Omental fat pad (tissue), 4 donors: ENCODE measurements around the gene FAIM2. TPM values are rescaled to one million over a fixed set of nuclear protein-coding genes. Genes with fewer than 3 reads are reported as not detected.

Experiments
- ATAC-seq: fragments of 150-250 bp; one replicate; pipeline ENCODE4 v1.9.1; 2016; ENCODE audit warnings: mild to moderate bottlenecking, moderate library complexity; ENCODE audit not compliant: low FRiP score
- DNase-seq: peaks from one replicate; pipeline ENCODE4 v3.0.0-alpha.2; 2019; ENCODE audit warnings: low spot score
- total RNA-seq, 4 donors: library from RNA; depleted of rRNA; stranded (reverse); fragments of >200 nt; gene quantifications; one replicate each; pipeline ENCODE4 v1.1.0, GENCODE V29; 2016
- TF ChIP-seq, protein P1 (sequence below), 3 donors: fragments of 450-650 bp; IDR thresholded peaks; one replicate each; pipeline ENCODE4 v1.5.1; 2016 to 2017; ENCODE audit warnings: antibody characterized with exemption in 3 of 3, mild to moderate bottlenecking in 3 of 3, moderate library complexity in 2 of 3

Gene FAIM2
- total RNA-seq, 4 donors from 2014 or later: 0.36 to 6.1 (median 3.1) TPM

GRCh38 chr12:49920241-49920914, 16.7 kb upstream of the FAIM2 start:
- TF ChIP-seq, protein P1, sequence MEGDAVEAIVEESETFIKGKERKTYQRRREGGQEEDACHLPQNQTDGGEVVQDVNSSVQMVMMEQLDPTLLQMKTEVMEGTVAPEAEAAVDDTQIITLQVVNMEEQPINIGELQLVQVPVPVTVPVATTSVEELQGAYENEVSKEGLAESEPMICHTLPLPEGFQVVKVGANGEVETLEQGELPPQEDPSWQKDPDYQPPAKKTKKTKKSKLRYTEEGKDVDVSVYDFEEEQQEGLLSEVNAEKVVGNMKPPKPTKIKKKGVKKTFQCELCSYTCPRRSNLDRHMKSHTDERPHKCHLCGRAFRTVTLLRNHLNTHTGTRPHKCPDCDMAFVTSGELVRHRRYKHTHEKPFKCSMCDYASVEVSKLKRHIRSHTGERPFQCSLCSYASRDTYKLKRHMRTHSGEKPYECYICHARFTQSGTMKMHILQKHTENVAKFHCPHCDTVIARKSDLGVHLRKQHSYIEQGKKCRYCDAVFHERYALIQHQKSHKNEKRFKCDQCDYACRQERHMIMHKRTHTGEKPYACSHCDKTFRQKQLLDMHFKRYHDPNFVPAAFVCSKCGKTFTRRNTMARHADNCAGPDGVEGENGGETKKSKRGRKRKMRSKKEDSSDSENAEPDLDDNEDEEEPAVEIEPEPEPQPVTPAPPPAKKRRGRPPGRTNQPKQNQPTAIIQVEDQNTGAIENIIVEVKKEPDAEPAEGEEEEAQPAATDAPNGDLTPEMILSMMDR (IDR thresholded peaks at IDR 0.05): no peak
- no peak for DNase-seq
- ATAC-seq: peak; percentile 52

- TF ChIP-seq, protein P1 (IDR thresholded peaks at IDR 0.05): no peak
- DNase-seq (no peak), ATAC-seq (no peak)
Measured at GRCh38 chr12:49917788-49918173, 14.1 kb upstream of the FAIM2 start.

- no peak for DNase-seq
- ATAC-seq: no peak
- TF ChIP-seq, protein P1 (IDR thresholded peaks at IDR 0.05): no peak
Measured at GRCh38 chr12:49917166-49917787, 13.6 kb upstream of the FAIM2 start.

DNA sequence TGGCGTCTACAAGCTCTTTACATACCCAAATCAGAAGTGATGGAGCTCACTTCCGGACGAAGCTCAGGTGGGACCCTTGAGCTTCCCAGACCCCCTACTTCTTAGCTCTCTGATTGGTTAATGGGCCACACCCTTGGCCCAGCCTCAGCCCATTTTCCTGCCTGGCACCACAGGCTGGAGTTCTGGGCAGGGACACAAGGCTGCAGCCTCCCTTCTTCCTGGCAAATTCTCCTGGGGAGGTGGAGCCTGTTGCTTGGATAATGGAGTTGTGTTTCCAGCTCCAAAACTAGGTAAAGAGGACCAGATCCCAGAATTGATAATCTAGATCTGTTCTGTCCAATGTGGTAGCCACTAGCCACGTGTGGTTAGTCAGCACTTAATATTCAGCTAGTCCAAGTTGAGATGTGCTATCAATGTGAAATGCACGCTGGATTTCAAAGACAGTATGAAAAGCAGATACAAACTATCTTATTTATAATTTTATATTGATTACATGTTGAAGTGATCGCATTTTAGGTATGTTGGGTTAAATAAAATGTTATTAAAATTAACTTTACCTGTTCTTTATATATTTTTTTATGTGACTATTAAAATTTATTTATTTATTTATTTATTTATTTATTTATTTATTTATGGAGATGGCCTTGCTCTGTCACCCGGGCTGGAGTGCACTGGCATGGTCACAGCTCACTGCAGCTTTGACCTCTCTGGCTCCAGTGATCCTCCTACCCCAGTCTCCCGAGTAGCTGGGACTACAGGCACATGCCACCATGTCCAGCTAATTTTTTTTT, 12.6 kb upstream of the FAIM2 start:
- no peak for ATAC-seq
- DNase-seq: no peak
- TF ChIP-seq, protein P1 (IDR thresholded peaks at IDR 0.05): no peak

- ATAC-seq (no peak), DNase-seq (no peak)
- TF ChIP-seq, protein P1 (IDR thresholded peaks at IDR 0.05): no peak
Measured at GRCh38 chr12:49912345-49913255, 8.9 kb upstream of the FAIM2 start.

DNA sequence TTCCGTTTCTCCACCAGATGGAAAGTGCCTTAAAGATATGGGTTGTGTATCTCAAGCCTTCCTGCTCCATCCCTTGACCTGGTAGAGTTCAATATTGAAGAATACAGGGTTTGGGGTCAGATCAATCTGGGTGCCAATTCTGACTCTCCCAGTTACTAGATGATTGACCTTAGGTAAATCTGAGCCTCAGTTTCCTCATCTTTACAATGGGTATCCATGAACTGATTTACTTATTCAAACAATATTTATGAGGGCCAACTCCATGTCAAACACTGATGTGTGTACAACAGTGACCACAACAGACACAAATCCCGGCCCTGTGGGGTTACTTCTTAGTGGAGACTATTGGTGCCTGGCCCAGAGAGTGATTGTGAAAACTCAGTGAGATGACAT, 7.5 kb upstream of the FAIM2 start:
- no peak for DNase-seq
- ATAC-seq: no peak
- TF ChIP-seq, protein P1 (IDR thresholded peaks at IDR 0.05): no peak
